ENCODE results near the gene TATDN2.

- TF ChIP-seq CTCF (conservative IDR thresholded peaks at IDR 0.05; ENCODE audit: low read length) (0 out of 2 replicates have a peak, but pooled peaks have one; percentile 21), EZH2phosphoT487 (IDR thresholded peaks at IDR 0.05; ENCODE audit: borderline replicate concordance) (no peak)
These were observed 31.9 kb downstream of the TATDN2 start for GRCh38 chr3:10280177-10280529.

Data from Loucy (cell line).